ENCODE data around the gene CREB5. TPM values are rescaled to one million over a fixed set of nuclear protein-coding genes. Genes with fewer than 3 reads are reported as not detected.
A peak's percentile ranks its signal among the peaks of the same experiment; 100 is the strongest.

Gene CREB5
- total RNA-seq, 1 experiment from 2014 or later, result 0.49 TPM

DNA sequence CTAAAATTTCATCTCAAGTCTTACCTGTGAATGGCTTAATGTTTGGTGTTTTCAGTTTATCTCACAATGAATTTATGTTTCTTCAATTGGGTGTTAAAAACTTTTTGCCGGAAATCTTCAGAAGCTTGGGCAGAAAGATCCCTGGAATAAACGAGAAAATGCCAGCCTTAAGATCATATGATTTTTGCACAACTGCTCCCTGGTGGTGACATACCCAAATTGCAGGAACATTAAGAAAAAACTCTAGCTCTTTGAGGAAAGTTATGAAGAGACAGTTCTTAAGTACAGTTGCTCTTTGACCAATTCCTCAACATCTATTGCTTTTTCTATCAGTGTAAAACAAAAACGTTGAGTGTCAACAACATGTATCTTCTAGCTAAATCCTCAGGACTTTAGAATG lies 48.2 kb upstream of the CREB5 start:
- BruUV-seq (replicated peaks), result no TSS peak
- DNase-seq (ENCODE audit: low read depth, low spot score) (no peak), ATAC-seq (no peak)
- no peak overlapping the region for H2AFZ ChIP-seq (ENCODE audit: low read depth, low read length, poor library complexity, severe bottlenecking)
- H3K79me2 ChIP-seq (ENCODE audit: insufficient read depth, low read length), result no peaks in the 10 kb centered on the region
- no peak overlapping the region for H3K9ac ChIP-seq (ENCODE audit: low read length)
- CTCF ChIA-PET, result interaction anchor here (1.6 kb wide), 1 partner anchor 10 kb away, joined by 5 read pairs; no protein-coding TSS in a partner anchor
- RAD21 ChIA-PET (ENCODE audit: low non-redundant PET in 1 of 2, low total read pairs in 2 of 2, uncharacterized antibody in 2 of 2, unreplicated experiment in 2 of 2), result interaction anchor here in 1 of 2 experiments (1.2 kb wide), 1 partner anchor 67 kb away, joined by 3 read pairs; no protein-coding TSS in a partner anchor
- H3K9me3 ChIP-seq (ENCODE audit: control insufficient read depth in 1 of 2, insufficient read depth in 1 of 2, low read depth in 1 of 2, low read length in 2 of 2), result no peaks in the 10 kb centered on the region; a peak in 1 of 4 replicates
- H3K27ac ChIP-seq (ENCODE audit: low read depth, low read length), result no peak overlapping the region
- no peaks in the 10 kb centered on the region for H3K9me2 ChIP-seq (ENCODE audit: insufficient read depth)
- TF ChIP-seq, protein P1, sequence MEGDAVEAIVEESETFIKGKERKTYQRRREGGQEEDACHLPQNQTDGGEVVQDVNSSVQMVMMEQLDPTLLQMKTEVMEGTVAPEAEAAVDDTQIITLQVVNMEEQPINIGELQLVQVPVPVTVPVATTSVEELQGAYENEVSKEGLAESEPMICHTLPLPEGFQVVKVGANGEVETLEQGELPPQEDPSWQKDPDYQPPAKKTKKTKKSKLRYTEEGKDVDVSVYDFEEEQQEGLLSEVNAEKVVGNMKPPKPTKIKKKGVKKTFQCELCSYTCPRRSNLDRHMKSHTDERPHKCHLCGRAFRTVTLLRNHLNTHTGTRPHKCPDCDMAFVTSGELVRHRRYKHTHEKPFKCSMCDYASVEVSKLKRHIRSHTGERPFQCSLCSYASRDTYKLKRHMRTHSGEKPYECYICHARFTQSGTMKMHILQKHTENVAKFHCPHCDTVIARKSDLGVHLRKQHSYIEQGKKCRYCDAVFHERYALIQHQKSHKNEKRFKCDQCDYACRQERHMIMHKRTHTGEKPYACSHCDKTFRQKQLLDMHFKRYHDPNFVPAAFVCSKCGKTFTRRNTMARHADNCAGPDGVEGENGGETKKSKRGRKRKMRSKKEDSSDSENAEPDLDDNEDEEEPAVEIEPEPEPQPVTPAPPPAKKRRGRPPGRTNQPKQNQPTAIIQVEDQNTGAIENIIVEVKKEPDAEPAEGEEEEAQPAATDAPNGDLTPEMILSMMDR (IDR thresholded peaks at IDR 0.05 in 2 of 3, conservative IDR thresholded peaks at IDR 0.05 in 1 of 3; ENCODE audit: borderline replicate concordance in 1 of 3, insufficient read depth in 1 of 3, low read depth in 2 of 3, low read length in 2 of 3), result peak in 2 of 3 experiments; percentile 52 to 68; a peak in 4 of 6 replicates
- TF ChIP-seq ELF1 (IDR thresholded peaks at IDR 0.05; ENCODE audit: borderline replicate concordance, low read depth) (no peak), FOSL1 (IDR thresholded peaks at IDR 0.05; ENCODE audit: low read depth) (no peak), RAD21 (IDR thresholded peaks at IDR 0.05; ENCODE audit: low read depth) (peak; percentile 21; the same call in 1 of the 2 replicates), SIN3A (IDR thresholded peaks at IDR 0.05; ENCODE audit: low read depth) (no peak), ATF3 (IDR thresholded peaks at IDR 0.05) (no peak), YY1 (IDR thresholded peaks at IDR 0.05; ENCODE audit: extremely low read depth, insufficient replicate concordance, low read depth, low read length) (no peak), ZFX (IDR thresholded peaks at IDR 0.05) (no peak)
- peaks cover 0 to 1% of the 10 kb centered on the region in 2 experiments; a peak in 2 of 4 replicates for H3K4me1 ChIP-seq (ENCODE audit: control insufficient read depth in 1 of 2, insufficient read depth in 2 of 2, low read length in 2 of 2)
- POLR2A ChIA-PET, result no interaction called here
- no peak overlapping the region for H3K4me2 ChIP-seq (ENCODE audit: low read length)
- intact Hi-C loops (cut with micrococcal nuclease), result no loop called here
- H3K4me3 ChIP-seq (replicated peaks in 1 of 2; ENCODE audit: low read depth in 1 of 2, low read length in 2 of 2), result no peak overlapping the region
- H4K20me1 ChIP-seq (ENCODE audit: insufficient read depth), result no peaks in the 10 kb centered on the region
- no peaks in the 10 kb centered on the region for H3K27me3 ChIP-seq (ENCODE audit: insufficient read depth, low read length)
- no peaks in the 10 kb centered on the region for H3K36me3 ChIP-seq (ENCODE audit: control insufficient read depth in 1 of 2, insufficient read depth in 2 of 2, low read length in 2 of 2)
